Limb (tissue), 2 donors: ENCODE data around the gene SGIP1.
A peak's percentile ranks its signal among the peaks of the same experiment; 100 is the strongest.
"Not testable (repeated sequence)": the region's sequence is repeated elsewhere in the genome, so short reads cannot be mapped to it uniquely, and the experiment has no call there.

Experiments
- DNase-seq, 2 donors: peaks; one replicate each; pipeline ENCODE4 v3.0.0-alpha.2; 2016; ENCODE audit errors: extremely low spot score in 2 of 2

SGIP1 gene

DNA sequence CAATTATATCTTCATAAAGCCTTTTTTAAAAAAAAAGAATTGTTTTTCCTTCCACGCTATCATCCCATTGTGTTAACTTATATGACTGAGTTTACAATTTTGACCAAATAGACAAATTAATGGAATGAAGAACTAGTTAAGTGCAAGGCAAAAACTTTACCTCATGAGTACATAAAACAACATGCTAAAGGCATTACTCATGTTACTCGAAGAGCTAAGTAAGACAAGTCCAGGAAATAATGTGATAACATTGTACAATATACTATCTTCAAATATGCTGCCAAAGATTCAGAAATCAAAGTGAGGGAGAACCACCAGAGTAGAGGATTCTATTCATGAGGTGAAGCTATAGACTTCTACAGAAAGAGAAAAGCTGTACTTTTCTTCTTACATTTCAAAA lies 194.1 kb downstream of the SGIP1 start:
- DNase-seq: no peak

- DNase-seq: not testable (repeated sequence)
Measured at GRCh38 chr1:66728716-66729115, 194.8 kb downstream of the SGIP1 start.

GRCh38 chr1:66729119-66729518 lies 195.2 kb downstream of the SGIP1 start:
- no peak for DNase-seq

DNA sequence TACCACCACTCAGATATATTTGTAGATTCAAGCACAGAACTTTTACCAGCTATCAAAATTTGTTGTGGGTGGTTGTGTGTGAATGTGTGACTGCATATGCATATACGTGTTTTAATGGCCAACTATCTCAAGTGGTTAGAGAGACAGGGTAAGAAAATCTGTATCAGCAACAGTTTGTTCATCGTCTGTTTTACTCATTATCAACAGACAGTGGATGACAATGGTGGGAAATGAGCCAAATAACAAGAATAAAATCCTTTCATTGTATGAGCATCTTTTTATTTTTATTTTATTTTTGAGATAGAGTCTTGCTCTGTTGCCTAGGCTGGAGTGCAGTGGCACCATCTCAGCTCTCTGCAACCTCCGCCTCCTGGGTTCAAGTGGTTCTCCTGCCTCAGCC lies 195.6 kb downstream of the SGIP1 start:
- no peak for DNase-seq

DNA sequence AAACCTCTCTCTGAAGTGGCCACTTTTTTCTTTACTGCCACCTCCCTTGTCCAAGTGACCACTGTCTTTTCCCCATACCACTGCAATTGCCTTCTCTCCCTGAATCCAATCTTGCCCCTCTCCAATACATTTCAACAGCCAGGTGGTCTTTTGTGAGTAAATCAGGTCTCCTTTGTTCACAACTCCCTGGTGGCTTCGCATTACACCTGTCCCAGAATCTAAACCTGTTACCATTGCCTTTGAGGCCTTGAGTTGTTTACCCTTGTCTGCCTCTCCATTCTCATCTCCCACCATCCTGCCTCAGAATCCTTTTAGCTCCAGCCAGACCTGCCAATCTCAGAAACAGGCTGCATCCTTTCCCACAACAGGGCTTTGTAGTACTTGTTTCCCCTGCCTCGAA lies 196.5 kb downstream of the SGIP1 start:
- DNase-seq: no peak

DNA sequence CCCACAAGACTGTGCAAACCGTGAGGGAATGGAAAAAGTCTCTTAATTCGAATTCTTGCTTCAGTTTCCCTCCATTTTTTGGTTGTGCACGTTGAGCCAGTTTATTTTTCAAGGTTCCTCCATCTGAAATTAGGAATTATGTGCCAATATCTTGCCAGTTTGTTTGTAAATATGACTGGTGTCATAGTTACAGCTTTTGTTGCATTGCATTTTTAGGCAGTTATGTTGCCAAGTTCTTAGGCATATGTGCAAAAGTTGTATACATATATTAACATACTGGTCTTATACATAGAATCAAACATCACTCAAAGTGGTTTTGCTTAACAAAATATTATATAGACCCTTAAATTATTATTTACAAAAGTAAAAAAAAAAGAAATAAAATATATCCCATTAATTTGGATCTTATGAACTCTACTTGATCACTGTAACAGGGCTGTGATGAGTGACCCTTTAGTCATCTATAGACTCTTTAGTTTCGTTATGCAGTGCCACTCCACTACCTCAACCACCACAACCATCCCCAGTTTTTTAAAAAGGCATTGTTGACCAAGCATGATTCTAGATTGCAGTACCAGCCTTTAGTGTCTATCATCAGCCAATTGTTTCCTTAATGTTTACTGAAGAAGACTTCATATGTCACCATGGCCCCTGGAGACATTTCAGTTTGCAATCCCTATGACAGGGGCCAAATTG lies 197.4 kb downstream of the SGIP1 start:
- no peak for DNase-seq

DNA sequence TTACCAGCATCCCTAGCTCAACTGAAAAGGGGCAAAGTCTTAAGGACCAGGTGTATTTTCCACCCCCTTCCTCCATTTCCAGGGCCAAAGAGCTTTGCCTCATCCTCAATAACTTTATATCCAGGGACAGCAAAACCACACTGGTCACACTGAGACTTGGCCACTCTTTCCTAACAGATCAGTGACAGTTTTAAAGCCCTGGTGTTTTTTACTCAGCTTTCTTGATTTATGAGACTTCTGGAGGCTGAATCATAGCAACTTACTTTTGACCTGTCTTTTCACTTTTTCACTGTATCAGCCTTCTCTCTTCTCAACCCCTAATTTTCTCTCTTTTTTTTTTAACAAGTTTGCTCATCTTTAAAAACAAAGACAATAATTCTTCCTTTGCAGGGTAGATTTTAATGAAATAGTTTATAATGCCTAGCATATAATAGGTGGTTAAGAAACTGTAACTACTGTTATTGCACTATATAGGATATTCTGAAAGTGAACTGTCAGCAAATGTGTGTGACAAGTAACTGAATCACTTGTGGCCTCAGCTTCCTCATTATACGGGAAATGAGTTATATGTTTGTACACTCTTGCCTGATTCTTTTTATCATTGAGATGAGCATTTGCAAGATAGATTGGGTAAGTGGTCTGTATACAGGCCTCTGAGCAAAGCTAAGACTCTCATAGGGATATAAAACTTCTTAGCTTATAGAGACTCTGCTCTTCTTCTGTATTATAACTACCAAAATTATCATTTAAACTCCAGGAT lies 198.6 kb downstream of the SGIP1 start:
- DNase-seq: no peak

DNA sequence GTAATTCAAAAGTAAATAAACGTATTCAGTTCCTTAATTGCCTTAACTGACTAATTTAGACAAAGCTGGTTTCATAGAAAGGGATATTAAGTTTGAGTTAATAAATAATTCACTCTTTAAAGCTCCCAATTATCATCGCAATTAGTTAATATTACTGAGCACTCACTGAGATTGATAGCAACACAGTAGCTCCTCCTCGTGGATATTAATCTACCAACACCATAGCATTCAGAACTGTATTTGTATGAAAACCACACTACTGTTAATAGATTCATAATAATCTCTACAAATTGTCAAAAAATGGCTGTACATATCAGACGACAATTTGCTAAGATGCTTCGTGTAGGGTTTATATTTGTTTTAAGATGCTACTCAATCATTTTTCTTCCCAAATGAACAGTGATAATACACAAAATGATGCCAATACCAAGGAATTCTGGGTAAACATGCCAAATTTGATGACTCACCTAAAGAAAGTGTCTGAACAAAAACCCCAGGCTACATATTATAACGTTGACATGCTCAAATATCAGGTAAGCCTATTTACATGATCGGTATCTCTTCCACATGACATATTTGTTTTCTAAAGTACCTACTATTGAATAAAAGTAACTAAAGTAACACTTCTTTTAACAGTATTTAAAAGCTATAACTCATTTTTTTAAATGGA lies 199.5 kb downstream of the SGIP1 start:
- DNase-seq: no peak

DNA sequence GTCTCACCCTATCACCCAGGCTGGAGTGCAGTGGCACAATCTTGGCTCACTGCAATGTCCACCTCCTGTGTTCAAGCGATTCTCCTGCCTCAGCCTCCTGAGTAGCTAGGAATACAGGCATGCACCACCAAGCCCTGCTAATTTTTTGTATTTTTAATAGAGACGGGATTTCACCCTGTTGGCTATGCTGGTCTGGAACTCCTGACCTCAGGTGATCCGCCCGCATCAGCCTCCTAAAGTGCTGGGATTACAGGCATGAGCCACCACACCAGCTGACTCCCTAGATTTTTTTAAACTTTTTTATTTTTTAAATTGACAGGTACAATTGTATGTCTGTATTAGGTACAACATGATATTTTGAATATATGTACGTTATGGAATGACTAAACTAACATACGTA lies 200.6 kb downstream of the SGIP1 start:
- not testable (repeated sequence) for DNase-seq

GRCh38 chr1:66737836-66738235 lies 203.9 kb downstream of the SGIP1 start:
- no peak for DNase-seq

DNA sequence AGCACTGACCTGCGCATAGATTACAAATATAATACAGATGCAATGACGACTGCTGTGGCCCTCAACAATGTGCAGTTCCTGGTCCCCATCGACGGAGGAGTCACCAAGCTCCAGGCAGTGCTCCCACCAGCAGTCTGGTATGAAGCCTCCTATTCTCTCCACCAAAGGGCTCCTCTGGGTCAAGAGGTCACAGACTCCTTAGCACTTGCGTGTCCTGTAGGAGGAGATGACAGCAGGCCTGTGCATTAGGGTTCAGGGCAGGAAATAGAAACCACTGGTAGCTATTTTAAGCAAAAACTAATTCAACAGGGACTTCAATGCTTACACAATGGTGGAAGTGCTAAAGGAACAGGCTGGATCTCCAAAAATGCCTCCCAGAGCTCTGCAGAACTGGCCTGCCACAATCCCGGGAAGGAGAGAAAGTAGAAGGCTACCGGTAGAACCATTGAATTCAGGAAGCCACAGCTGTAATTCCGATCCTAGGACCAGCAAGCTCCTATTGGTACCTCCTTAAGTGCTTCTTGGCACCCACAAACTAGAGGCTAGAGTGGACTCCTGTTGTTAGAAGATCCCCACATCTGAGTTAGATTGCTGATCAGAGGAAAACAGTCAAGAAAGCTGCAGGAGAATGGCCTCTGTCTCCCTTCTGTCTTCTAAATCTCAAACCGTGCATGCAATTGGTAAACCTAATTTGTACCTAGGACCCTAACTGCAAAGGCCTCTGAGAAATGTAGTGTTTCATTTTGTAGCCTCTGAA lies 205.6 kb downstream of the SGIP1 start:
- no peak for DNase-seq

GRCh38 chr1:66745451-66745850 lies 211.5 kb downstream of the SGIP1 start:
- DNase-seq: no peak

GRCh38 chr1:66747501-66747900 lies 213.5 kb downstream of the SGIP1 start:
- DNase-seq: no peak

DNA sequence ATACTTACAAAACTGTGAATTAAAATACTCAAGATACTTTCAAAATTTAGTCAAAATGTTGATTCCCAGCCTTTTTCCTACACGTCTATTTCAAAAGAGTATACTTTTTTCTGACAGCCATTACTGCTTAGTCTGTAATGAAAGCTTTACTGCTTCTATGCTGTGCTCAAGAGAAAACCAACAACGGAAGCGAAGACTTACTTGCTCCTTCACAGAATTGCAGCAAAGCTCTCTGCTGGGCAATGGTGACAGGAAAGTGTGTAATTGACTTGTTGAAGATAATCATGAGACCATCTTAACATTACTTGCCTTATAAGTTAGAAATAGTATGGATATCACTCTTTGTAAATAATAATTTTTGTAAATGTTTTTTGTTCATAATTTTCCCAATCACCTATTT lies 216.6 kb downstream of the SGIP1 start:
- DNase-seq: no peak

DNA sequence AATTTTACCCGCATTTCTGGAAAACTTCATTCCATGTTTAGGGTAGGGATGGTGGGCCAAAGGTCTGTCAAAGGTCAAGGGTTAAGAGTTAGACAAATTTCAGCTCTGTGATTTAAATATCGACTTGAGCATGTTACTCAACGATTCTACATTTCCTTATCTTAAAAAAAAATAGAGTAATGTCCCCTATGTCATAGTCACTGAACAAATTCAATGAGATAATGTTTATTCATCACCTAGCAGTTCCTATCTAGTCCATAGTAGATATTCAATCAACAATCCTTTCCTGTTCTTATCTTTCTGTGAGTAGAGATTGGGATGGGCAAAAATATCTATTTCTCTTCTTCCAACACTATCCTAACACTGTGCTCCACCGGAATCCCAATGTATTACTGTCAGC lies 217.2 kb downstream of the SGIP1 start:
- DNase-seq: no peak

DNA sequence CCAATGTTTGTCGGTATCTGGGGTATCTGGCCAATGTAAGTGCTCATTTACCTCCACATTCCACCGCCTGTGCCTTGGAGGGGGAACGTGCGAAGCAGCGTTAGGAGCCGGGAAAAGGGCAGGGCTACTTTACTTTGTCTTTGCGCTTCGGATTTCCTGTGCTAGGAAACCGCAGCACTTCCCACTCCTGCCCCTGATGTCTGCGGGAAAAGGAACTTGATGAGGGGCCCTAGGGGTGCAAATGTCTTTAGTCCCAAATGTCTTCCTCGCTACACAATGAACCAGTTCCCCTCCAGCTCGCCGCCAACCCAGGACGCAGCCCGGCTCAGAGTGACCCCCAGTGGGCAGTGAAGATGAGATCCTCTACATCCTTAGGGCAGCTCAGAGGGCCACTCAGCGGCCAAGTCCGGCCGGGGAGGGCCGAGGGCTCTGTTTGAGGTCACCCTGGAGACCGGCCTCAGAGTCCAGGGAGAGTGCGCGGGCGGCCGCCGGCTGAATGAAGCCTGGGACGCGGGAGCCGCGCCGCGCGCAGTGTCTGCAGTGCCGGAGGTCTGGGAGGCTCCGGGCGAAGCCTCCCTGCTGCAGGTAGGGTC lies 218.1 kb downstream of the SGIP1 start, which contains the start of gene DYNLT5:
Gene DYNLT5 (plus strand): TSS at position 460 of the 593 bp plus-strand sequence. CDS start 2,200 bp downstream, outside the sequence.
- DNase-seq: peak; percentile 20 to 58

- DNase-seq: no peak
Measured at GRCh38 chr1:66752671-66753371, 218.9 kb downstream of the SGIP1 start.

DNA sequence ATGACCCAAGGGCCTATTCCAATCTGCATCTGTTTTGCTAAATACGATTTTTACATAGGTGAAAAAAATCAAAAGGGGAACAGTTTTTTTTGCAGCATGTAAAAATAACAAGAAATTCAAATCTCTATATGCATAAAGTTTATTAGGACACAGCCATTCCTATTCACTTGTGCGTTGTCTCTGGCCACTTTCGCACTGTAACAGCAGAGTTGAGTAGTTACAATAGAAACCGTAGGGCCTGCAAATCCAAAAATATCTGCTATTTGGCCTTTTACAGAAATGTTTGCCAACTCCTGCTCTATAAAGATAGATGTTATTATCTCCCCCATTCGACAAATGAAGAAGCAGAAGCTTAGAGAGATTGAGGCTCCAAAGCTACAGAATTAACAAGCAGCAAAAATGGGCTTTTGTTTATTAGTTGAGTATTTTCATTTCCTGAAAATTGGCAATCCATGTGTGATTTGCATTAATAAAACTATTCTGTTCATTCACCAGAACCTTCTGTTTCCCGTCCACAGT lies 223.8 kb downstream of the SGIP1 start:
- no peak for DNase-seq

DNA sequence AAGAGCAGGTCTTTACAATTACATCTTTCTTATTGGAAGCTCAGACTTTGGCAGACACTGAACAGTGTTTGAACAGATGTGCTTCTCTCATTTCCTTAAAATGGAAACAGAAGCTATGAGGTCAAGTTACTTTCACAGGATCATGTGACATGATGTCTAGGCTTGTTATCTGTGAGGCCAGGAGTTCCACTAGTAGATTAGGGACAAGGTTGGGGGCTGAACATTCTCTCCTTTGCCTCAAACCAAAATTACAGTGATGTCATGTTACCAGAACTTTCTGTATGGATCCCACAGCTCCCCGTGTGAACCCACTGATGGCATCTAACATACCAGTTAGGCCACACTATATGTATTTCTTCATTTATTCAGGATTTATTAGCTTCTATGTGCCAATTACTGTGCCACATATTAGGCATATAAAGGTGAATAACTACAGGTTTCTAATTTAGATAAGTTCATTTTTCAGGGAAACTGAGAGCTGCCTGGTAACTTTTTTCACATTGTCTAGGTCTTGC lies 224.3 kb downstream of the SGIP1 start:
- peak in 1 of 2 donors; percentile 65 for DNase-seq

- no peak for DNase-seq
Measured at GRCh38 chr1:66760506-66760905, 226.6 kb downstream of the SGIP1 start.
